ENCODE measurements around the gene ACLY.

GRCh38 chr17:41965694-41966462 lies 47.1 kb upstream of the ACLY start:
- TF ChIP-seq CTCF (IDR thresholded peaks at IDR 0.05 in 2 of 3, conservative IDR thresholded peaks at IDR 0.05 in 1 of 3; ENCODE audit: control insufficient read depth in 2 of 3, extremely low read depth in 1 of 3, insufficient read depth in 1 of 3, low read depth in 3 of 3, low read length in 3 of 3) (peak in 1 of 3 experiments; percentile 17; a peak in 1 of 6 replicates), SP1 (IDR thresholded peaks at IDR 0.05; ENCODE audit: low read depth, low read length) (no peak)

All from GM12878 (cell line).